HG02852 (cell line): ENCODE results near the gene DOCK4.
"Not testable (repeated sequence)": the region's sequence is repeated elsewhere in the genome, so short reads cannot be mapped to it uniquely, and the experiment has no call there.

Source experiments
- ATAC-seq: cut with Tn5 transposase; IDR thresholded peaks from one replicate; pipeline ENCODE4 v1.9.1; 2021; ENCODE audit warnings: mild to moderate bottlenecking, moderate library complexity; ENCODE audit not compliant: unreplicated experiment

DOCK4 gene

GRCh38 chr7:111918461-111918860 lies 287.7 kb downstream of the DOCK4 start:
- no peak for ATAC-seq

- ATAC-seq: not testable (repeated sequence)
These were observed 288.8 kb downstream of the DOCK4 start for GRCh38 chr7:111917404-111917803.

GRCh38 chr7:111914291-111914690 lies 291.9 kb downstream of the DOCK4 start:
- no peak for ATAC-seq

- no peak for ATAC-seq
These were observed 294.8 kb downstream of the DOCK4 start for GRCh38 chr7:111911166-111911961.

GRCh38 chr7:111910656-111911055 lies 295.5 kb downstream of the DOCK4 start:
- ATAC-seq: no peak

- ATAC-seq: not testable (repeated sequence)
These were observed 297.5 kb downstream of the DOCK4 start for GRCh38 chr7:111908673-111909072.

- no peak for ATAC-seq
These were observed 302.4 kb downstream of the DOCK4 start for GRCh38 chr7:111903797-111904196.

DNA sequence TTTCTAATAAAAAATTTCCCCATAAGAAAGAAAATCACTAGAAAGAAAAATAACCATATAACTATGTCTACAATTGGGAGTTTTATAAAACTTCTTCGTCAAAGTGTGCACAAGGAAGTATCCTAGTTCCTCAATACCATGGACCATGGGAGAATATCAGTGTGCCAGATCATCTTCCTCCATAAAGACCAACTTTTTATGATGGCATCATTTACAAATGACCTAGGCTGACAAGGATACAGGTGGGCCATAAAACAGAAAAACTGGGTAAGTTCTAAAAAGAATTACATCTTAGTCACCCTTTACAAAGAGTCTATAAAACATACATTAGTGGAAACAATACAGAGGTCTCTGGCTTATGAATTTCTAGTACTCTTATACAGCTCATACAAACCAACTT lies 303.2 kb downstream of the DOCK4 start:
- ATAC-seq: no peak

- no peak for ATAC-seq
These were observed 305.9 kb downstream of the DOCK4 start for GRCh38 chr7:111900283-111900682.

DNA sequence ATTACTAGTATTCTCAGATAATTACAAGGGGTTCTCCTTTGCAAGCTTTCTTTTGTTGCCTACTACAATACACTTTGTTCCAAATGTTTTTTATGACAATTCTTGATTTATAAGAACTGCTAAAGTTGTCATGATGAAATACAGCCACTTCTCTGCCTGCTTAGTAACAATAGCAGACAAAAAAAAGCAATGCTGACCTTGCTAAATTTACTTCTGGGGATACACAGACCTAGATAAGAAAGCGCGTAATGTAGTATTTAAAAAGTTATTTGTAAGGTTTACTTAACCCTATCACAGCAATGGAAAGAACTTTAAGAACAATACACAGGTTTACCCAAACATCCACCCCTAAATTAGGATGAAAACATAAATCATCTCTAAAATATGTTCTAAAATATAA lies 311.1 kb downstream of the DOCK4 start:
- ATAC-seq: no peak

DNA sequence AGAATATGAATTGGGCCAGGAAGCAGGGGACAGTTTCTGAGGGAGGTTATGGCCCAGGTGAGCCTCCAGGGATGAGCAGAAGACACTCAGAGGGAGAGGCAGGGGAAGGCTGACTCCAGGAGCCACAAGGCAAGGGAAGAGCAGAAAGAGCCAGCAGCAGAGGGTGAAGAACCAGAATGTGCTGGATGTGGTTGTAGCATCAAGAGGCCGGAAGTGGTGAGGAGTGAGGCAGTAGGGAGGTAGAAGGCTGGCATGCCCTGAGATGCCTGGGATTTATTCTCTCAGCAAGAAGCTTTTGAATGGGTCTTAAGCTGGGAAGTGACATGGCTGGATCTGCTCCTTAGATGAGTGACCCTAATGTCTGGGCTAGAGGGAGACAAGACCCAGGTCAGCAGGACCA lies 311.7 kb downstream of the DOCK4 start:
- no peak for ATAC-seq

DNA sequence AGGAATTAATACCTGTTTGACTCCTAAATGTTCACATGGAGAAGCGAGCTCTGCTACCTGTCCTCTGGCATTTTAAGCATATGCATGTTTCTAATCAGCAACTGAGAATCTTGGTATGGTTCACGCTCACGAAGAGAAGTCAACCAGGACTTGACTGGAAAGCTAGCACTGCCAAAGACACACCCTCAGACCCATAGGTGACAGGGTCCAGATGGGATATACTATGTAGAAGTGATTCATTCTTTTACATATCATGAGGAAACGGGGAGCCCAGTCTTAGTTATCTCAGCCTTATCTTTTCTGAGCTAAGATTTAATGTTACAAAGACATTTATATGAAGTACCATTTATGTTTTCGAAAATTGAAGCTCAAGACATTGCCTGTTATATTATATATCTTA lies 313.0 kb downstream of the DOCK4 start:
- no peak for ATAC-seq

DNA sequence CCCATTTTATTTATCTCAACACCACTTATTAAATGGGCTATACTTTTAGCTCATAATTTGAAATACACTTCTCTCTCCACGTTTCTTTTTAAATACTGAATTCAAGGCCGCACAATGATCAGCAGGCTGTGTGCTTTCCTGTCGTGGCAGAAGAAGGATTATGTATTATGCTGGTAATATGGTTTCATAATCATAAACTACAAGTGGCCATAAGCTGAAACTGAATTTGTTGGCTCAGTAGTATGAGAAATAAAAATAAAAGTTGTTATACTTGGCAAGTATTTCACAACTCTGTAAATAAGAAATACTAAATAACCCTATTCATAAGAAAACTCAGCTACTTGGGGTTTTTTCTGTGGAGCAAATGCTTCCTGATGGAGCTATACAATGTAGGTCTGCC lies 313.6 kb downstream of the DOCK4 start:
- ATAC-seq: no peak

GRCh38 chr7:111887734-111888133 lies 318.5 kb downstream of the DOCK4 start:
- ATAC-seq: no peak

GRCh38 chr7:111886233-111886632 lies 320.0 kb downstream of the DOCK4 start:
- ATAC-seq: no peak

GRCh38 chr7:111883241-111883640 lies 323.0 kb downstream of the DOCK4 start:
- ATAC-seq: no peak

DNA sequence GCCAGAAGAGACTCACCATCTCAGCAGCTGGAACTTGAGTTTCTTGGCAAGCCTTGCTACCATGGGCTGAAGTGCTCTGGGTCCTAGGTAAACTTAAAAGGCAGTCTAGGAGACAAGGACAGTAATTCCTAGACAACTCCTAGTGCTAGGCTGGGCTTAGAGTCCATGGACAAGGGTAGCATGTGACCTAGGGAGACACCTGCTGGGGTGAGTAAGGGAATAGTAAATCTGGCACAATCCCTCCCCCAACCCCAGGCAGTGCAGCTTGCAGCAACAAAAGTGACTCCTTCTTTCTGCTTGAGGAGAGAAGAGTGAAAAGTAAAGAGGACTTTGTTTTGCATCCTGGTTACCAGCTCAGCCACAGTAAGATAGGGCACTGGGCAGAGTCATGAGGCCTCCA lies 327.4 kb downstream of the DOCK4 start:
- ATAC-seq: no peak

GRCh38 chr7:111877931-111878330 lies 328.3 kb downstream of the DOCK4 start:
- no peak for ATAC-seq

- ATAC-seq: no peak
These were observed 332.1 kb downstream of the DOCK4 start for GRCh38 chr7:111873963-111874690.

GRCh38 chr7:111873326-111873646 lies 332.9 kb downstream of the DOCK4 start:
- no peak for ATAC-seq

DNA sequence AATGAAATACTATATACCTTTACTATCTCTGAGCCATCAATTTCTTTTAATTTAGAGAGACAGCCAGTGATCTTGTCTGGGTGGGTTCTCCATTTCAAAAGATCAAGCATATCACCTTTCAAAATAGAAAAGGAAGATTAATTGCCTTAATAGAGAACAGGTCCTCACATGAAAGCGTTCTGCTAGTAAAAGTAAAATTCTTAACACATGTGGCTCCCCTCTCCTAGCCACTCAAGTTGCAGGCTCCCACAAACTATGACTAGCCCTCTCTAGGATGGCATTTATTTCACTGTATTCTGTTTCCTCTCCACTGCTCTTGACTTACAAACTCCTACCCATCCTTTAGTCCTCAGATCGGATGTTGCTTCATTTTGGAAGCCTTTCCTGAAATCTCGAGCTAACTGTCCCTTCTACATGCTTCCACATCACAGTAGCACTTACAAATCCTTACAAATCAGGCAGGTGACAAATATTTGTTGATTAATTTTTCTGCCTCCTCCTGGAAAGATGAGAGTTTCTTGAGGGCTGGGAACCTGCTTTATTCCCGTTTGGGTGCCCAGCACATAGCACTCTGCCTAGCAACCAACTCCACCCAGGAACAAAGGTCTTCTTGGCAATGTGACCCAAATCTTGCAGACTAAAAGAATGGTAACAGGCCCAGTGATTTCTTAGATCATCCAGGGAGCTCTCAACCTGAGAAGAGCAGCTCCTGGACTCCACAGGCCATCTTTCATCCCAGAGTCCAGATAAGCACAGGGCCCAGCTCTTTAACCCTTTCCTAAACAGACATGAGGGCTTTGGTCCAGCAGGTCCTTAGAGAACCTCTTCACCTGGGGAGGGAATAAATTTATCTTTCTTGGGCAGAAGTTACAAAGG lies 333.5 kb downstream of the DOCK4 start:
- no peak for ATAC-seq

DNA sequence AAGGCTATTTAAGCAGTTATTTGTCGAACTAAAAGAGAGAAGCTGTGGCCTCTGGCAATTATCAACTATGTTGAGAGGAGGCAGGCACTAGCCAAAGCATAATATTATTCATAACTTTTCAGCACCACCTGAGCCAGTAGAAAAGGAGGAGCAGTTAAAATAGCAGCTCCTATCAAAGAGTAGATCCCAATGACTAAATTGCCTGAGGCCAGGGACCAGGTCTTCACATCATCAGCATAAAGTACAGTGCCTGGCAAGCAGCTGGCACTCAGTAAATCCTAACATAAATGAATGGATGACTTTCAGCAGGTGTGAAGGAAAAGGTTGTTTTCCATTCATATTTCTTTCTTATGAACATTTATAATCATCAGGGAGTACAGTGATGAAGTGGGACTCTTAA lies 334.9 kb downstream of the DOCK4 start:
- ATAC-seq: no peak
